Trophoblast cell (in vitro differentiated cells and primary cell): Measurements from ENCODE around the gene FOSL2.

ENCODE experiments used
- DNase-seq, 2 donors: peaks; one replicate each; pipeline ENCODE4 v3.0.0-alpha.2; 2016
- H2AFZ ChIP-seq: 2 replicates; pipeline ENCODE4 v1.6.1; 2013; ENCODE audit warnings: low read length, moderate library complexity, mild to moderate bottlenecking; ENCODE audit not compliant: insufficient read depth, poor library complexity
- H2AK5ac ChIP-seq: 2 replicates; pipeline ENCODE4 v1.6.1; 2013; ENCODE audit warnings: mild to moderate bottlenecking, low read length
- H2BK120ac ChIP-seq: 2 replicates; pipeline ENCODE4 v1.6.1; 2013; ENCODE audit warnings: low read length, mild to moderate bottlenecking, moderate library complexity; ENCODE audit not compliant: insufficient read depth, poor library complexity
- H2BK12ac ChIP-seq: 2 replicates; pipeline ENCODE4 v1.6.1; 2013; ENCODE audit warnings: mild to moderate bottlenecking, low read length, moderate library complexity
- H2BK5ac ChIP-seq: 2 replicates; pipeline ENCODE4 v1.6.1; 2013; ENCODE audit warnings: low read length, low read depth, moderate library complexity, mild to moderate bottlenecking; ENCODE audit not compliant: poor library complexity
- H3K14ac ChIP-seq: 2 replicates; pipeline ENCODE4 v1.6.1; 2013; ENCODE audit warnings: mild to moderate bottlenecking, low read length
- H3K18ac ChIP-seq: 2 replicates; pipeline ENCODE4 v1.6.1; 2013; ENCODE audit warnings: mild to moderate bottlenecking, low read length
- H3K23ac ChIP-seq: 2 replicates; pipeline ENCODE4 v1.6.1; 2013; ENCODE audit warnings: low read length
- H3K27ac ChIP-seq: 2 replicates; pipeline ENCODE4 v1.5.1; 2013; ENCODE audit warnings: low read depth, mild to moderate bottlenecking, inconsistent platforms, low read length, moderate library complexity
- H3K27me3 ChIP-seq: 2 replicates; pipeline ENCODE4 v1.6.1; 2013; ENCODE audit warnings: inconsistent platforms, mild to moderate bottlenecking, low read length, moderate library complexity; ENCODE audit not compliant: insufficient read depth
- H3K36me3 ChIP-seq, 2 experiments: 1 replicate in 1 of 2; 2 replicates in 1 of 2; pipeline ENCODE4 v1.6.1; 2013; ENCODE audit warnings: low read length in 2 of 2, mild to moderate bottlenecking in 2 of 2, moderate library complexity in 1 of 2; ENCODE audit not compliant: insufficient read depth in 2 of 2, control insufficient read depth in 1 of 2
- H3K4ac ChIP-seq: 2 replicates; pipeline ENCODE4 v1.6.1; 2013; ENCODE audit warnings: low read depth, mild to moderate bottlenecking, low read length, moderate library complexity
- H3K4me1 ChIP-seq, 2 experiments: 1 replicate in 1 of 2; 2 replicates in 1 of 2; pipeline ENCODE4 v1.6.1; 2013; ENCODE audit warnings: low read length in 2 of 2, mild to moderate bottlenecking in 2 of 2, moderate library complexity in 1 of 2; ENCODE audit not compliant: insufficient read depth in 2 of 2, control insufficient read depth in 1 of 2
- H3K4me2 ChIP-seq: 2 replicates; pipeline ENCODE4 v1.6.1; 2013; ENCODE audit warnings: inconsistent platforms, mild to moderate bottlenecking, low read length, moderate library complexity
- H3K4me3 ChIP-seq: 2 replicates; pipeline ENCODE4 v1.5.1; 2013; ENCODE audit warnings: mild to moderate bottlenecking, low read depth, low read length, inconsistent platforms
- H3K79me1 ChIP-seq: one replicate; pipeline ENCODE4 v1.6.1; 2013; ENCODE audit warnings: low read length
- H3K79me2 ChIP-seq: 2 replicates; pipeline ENCODE4 v1.6.1; 2013; ENCODE audit warnings: low read length, mild to moderate bottlenecking; ENCODE audit not compliant: control insufficient read depth, insufficient read depth, poor library complexity
- H3K9ac ChIP-seq: 2 replicates; pipeline ENCODE4 v1.6.1; 2013; ENCODE audit warnings: mild to moderate bottlenecking, low read length
- H3K9me3 ChIP-seq: 2 replicates; pipeline ENCODE4 v1.6.1; 2013; ENCODE audit warnings: low read depth, mild to moderate bottlenecking, control low read depth, inconsistent platforms, low read length; ENCODE audit not compliant: insufficient read depth
- H4K12ac ChIP-seq: 2 replicates; pipeline ENCODE4 v1.6.1; 2013; ENCODE audit warnings: low read depth, mild to moderate bottlenecking, low read length, moderate library complexity
- H4K8ac ChIP-seq: 2 replicates; pipeline ENCODE4 v1.6.1; 2013; ENCODE audit warnings: low read depth, mild to moderate bottlenecking, low read length, moderate library complexity
- H4K91ac ChIP-seq: one replicate; pipeline ENCODE4 v1.6.1; 2013; ENCODE audit warnings: low read depth, mild to moderate bottlenecking, low read length, moderate library complexity
- WGBS: extraction: QIAGEN DNeasy Blood & Tissue Kit; methylation state at CpG from one replicate; pipeline ENCODE4 v1.1.7; 2013; ENCODE audit warnings: missing lambda C conversion rate; ENCODE audit not compliant: insufficient read length, insufficient coverage; ENCODE audit errors: extremely low coverage; 5-methylcytosine and 5-hydroxymethylcytosine counted together

The FOSL2 gene

GRCh38 chr2:28406276-28407096 is 13.8 kb downstream of the FOSL2 start:
- DNase-seq, result peak in 1 of 2 donors; percentile 46
- H3K14ac ChIP-seq, result no peak overlapping the region
- no peak overlapping the region for H3K4me2 ChIP-seq
- no peak overlapping the region for H3K4me3 ChIP-seq
- no peak overlapping the region for H2BK5ac ChIP-seq
- H3K79me2 ChIP-seq, result peaks cover 7% of the 10 kb centered on the region
- WGBS, result no CpG with 5 or more reads among the region's 16 CpGs
- no peak overlapping the region for H2AFZ ChIP-seq
- no peak overlapping the region for H2AK5ac ChIP-seq
- H3K4ac ChIP-seq, result no peak overlapping the region
- H2BK12ac ChIP-seq, result no peak overlapping the region
- peak overlapping the region; percentile 25 for H3K27ac ChIP-seq
- no peaks in the 10 kb centered on the region for H3K27me3 ChIP-seq
- H4K12ac ChIP-seq, result no peak overlapping the region
- H4K8ac ChIP-seq, result no peak overlapping the region
- H4K91ac ChIP-seq, result no peak overlapping the region
- H2BK120ac ChIP-seq, result no peak overlapping the region
- H3K79me1 ChIP-seq, result peaks cover 7% of the 10 kb centered on the region
- no peak overlapping the region for H3K23ac ChIP-seq
- H3K36me3 ChIP-seq, result peaks cover 81 to 94% of the 10 kb centered on the region in 2 experiments
- no peak overlapping the region for H3K9ac ChIP-seq
- peak overlapping the region; percentile 17 for H3K18ac ChIP-seq
- peaks cover 2% of the 10 kb centered on the region for H3K9me3 ChIP-seq
- peaks cover 8 to 19% of the 10 kb centered on the region in 2 experiments for H3K4me1 ChIP-seq

- Histone ChIP-seq H3K4me3 (no peak overlapping the region), H4K91ac (no peak overlapping the region), H2BK5ac (no peak overlapping the region), H2BK120ac (no peak overlapping the region), H3K9me3 (peaks cover 2% of the 10 kb centered on the region), H4K8ac (no peak overlapping the region), H3K79me2 (peaks cover 2% of the 10 kb centered on the region), H3K27ac (peak overlapping the region; percentile 25), H3K18ac (peak overlapping the region; percentile 17), H3K27me3 (no peaks in the 10 kb centered on the region), H3K4ac (no peak overlapping the region), H3K79me1 (peaks cover 7% of the 10 kb centered on the region), H3K9ac (no peak overlapping the region), H3K4me1 (peaks cover 8 to 19% of the 10 kb centered on the region in 2 experiments), H3K36me3 (peaks cover 86 to 94% of the 10 kb centered on the region in 2 experiments), H3K14ac (no peak overlapping the region), H2AK5ac (no peak overlapping the region), H4K12ac (no peak overlapping the region), H2AFZ (no peak overlapping the region), H3K23ac (no peak overlapping the region), H3K4me2 (no peak overlapping the region), H2BK12ac (no peak overlapping the region)
- DNase-seq, result no peak
- WGBS, result no CpG with 5 or more reads among the region's 8 CpGs
Measured at GRCh38 chr2:28407131-28407975, 14.7 kb downstream of the FOSL2 start.

- H3K9me3 ChIP-seq, result peaks cover 2% of the 10 kb centered on the region
- H2AFZ ChIP-seq, result no peak overlapping the region
- H3K9ac ChIP-seq, result no peak overlapping the region
- WGBS, result no CpG with 5 or more reads among the region's 5 CpGs
- no peak overlapping the region for H3K4ac ChIP-seq
- H3K27ac ChIP-seq, result no peak overlapping the region
- no peak overlapping the region for H3K4me3 ChIP-seq
- DNase-seq, result peak in 1 of 2 donors; percentile 30
- peaks cover 7% of the 10 kb centered on the region for H3K79me1 ChIP-seq
- no peaks in the 10 kb centered on the region for H3K79me2 ChIP-seq
- H4K8ac ChIP-seq, result no peak overlapping the region
- no peak overlapping the region for H2BK120ac ChIP-seq
- H3K18ac ChIP-seq, result no peak overlapping the region
- H3K36me3 ChIP-seq, result peaks cover 93 to 97% of the 10 kb centered on the region in 2 experiments
- H3K27me3 ChIP-seq, result no peaks in the 10 kb centered on the region
- H3K4me1 ChIP-seq, result peaks cover 8 to 19% of the 10 kb centered on the region in 2 experiments
- no peak overlapping the region for H2AK5ac ChIP-seq
- no peak overlapping the region for H2BK12ac ChIP-seq
- H4K12ac ChIP-seq, result no peak overlapping the region
- H3K23ac ChIP-seq, result no peak overlapping the region
- H4K91ac ChIP-seq, result no peak overlapping the region
- no peak overlapping the region for H3K4me2 ChIP-seq
- H2BK5ac ChIP-seq, result no peak overlapping the region
- H3K14ac ChIP-seq, result no peak overlapping the region
Measured at GRCh38 chr2:28407976-28408690, 15.5 kb downstream of the FOSL2 start.
